A549 (cell line): ENCODE measurements around the gene RXRA.

Experiments used
- MAX ChIP-seq: IDR thresholded peaks from 2 replicates; pipeline ENCODE4 v1.6.1; 2012
- SREBF2 ChIP-seq: fragments of 450-650 bp; IDR thresholded peaks from 2 replicates; pipeline ENCODE4 v1.6.1; 2014; ENCODE audit warnings: mild to moderate bottlenecking, moderate library complexity

- TF ChIP-seq MAX = no peak
- TF ChIP-seq SREBF2 = no peak
These were observed 12.3 kb downstream of the RXRA start for GRCh38 chr9:134338394-134339182.
